ENCODE results near the gene GPR39.

DNA sequence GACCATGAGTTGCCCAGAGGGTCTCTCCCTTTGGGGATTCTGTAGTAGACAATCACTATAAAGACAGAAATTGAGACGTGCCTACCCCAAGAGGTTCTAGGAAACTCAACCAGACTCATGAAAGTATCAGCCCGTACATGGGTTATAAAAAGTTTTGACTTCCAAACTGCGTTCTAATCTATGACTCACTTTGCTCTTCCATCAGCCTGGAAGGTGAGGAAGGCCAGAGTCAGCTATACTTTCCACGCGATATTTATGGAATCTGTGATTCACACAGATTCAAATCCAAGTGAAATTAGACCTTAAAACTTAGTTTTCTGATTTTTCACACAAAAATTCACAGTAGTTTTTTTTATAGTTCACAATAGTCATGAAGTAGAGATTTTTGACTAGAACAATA, 261.1 kb downstream of the GPR39 start:
- TF ChIP-seq, protein P1, sequence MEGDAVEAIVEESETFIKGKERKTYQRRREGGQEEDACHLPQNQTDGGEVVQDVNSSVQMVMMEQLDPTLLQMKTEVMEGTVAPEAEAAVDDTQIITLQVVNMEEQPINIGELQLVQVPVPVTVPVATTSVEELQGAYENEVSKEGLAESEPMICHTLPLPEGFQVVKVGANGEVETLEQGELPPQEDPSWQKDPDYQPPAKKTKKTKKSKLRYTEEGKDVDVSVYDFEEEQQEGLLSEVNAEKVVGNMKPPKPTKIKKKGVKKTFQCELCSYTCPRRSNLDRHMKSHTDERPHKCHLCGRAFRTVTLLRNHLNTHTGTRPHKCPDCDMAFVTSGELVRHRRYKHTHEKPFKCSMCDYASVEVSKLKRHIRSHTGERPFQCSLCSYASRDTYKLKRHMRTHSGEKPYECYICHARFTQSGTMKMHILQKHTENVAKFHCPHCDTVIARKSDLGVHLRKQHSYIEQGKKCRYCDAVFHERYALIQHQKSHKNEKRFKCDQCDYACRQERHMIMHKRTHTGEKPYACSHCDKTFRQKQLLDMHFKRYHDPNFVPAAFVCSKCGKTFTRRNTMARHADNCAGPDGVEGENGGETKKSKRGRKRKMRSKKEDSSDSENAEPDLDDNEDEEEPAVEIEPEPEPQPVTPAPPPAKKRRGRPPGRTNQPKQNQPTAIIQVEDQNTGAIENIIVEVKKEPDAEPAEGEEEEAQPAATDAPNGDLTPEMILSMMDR (IDR thresholded peaks at IDR 0.05): no peak
- TF ChIP-seq EP300 (IDR thresholded peaks at IDR 0.05) (no peak), POLR2A (IDR thresholded peaks at IDR 0.05; ENCODE audit: low read depth) (no peak), POLR2AphosphoS5 (IDR thresholded peaks at IDR 0.05) (no peak)

All from esophagus muscularis mucosa (tissue), 4 donors.